SK-N-SH treated with all-trans-retinoic acid at 6 μM for 48 hours (cell line): ENCODE measurements around the gene FRA10AC1.

Experiments used
- ATAC-seq: fragments of 200-7000 bp; cut with Tn5 transposase; 3 replicates; pipeline ENCODE4 v1.9.1; 2020; ENCODE audit warnings: mild to moderate bottlenecking, moderate library complexity
- ARNTL ChIP-seq: fragments of 450-650 bp; formaldehyde crosslinking; IDR thresholded peaks from 2 replicates; pipeline ENCODE4 v1.5.0; 2020; ENCODE audit warnings: low read depth, mild to moderate bottlenecking, moderate library complexity, borderline replicate concordance
- BACH2 ChIP-seq: fragments of 250-450 bp; sonication (Bioruptor Pico); IDR thresholded peaks from 2 replicates; pipeline ENCODE4 v1.9.0; 2021; ENCODE audit warnings: mild to moderate bottlenecking, borderline replicate concordance
- CREB5 ChIP-seq: fragments of 250-450 bp; sonication (Bioruptor Pico); IDR thresholded peaks from 2 replicates; pipeline ENCODE4 v1.5.1; 2020; ENCODE audit warnings: low read depth, mild to moderate bottlenecking, moderate library complexity
- CSRNP3 ChIP-seq: fragments of 250-450 bp; sonication (Bioruptor Pico); IDR thresholded peaks from 2 replicates; pipeline ENCODE4 v1.5.1; 2021; ENCODE audit warnings: mild to moderate bottlenecking, moderate library complexity
- ESRRG ChIP-seq: fragments of 250-450 bp; sonication (Bioruptor Pico); IDR thresholded peaks from 2 replicates; pipeline ENCODE4 v1.6.1; 2021; ENCODE audit warnings: mild to moderate bottlenecking
- GLIS3 ChIP-seq: fragments of 250-450 bp; sonication (Bioruptor Pico); IDR thresholded peaks from 2 replicates; pipeline ENCODE4 v1.5.0; 2020; ENCODE audit warnings: mild to moderate bottlenecking, moderate library complexity
- ISL1 ChIP-seq: fragments of 250-450 bp; sonication (Bioruptor Pico); IDR thresholded peaks from 2 replicates; pipeline ENCODE4 v2.1.2; 2022; ENCODE audit warnings: mild to moderate bottlenecking, moderate library complexity
- OSR1 ChIP-seq: fragments of 250-450 bp; sonication (Bioruptor Pico); IDR thresholded peaks from 2 replicates; pipeline ENCODE4 v1.8.0; 2022; ENCODE audit warnings: moderate library complexity, mild to moderate bottlenecking, inconsistent platforms
- PATZ1 ChIP-seq: fragments of 250-450 bp; sonication (Bioruptor Pico); IDR thresholded peaks from 2 replicates; pipeline ENCODE4 v1.8.0; 2020; ENCODE audit warnings: mild to moderate bottlenecking, moderate library complexity, borderline replicate concordance
- POU6F1 ChIP-seq: fragments of 250-450 bp; sonication (Bioruptor Pico); IDR thresholded peaks from 2 replicates; pipeline ENCODE4 v1.8.0; 2021; ENCODE audit warnings: low read depth, mild to moderate bottlenecking, moderate library complexity, borderline replicate concordance
- SNAI2 ChIP-seq: fragments of 250-450 bp; sonication (Bioruptor Pico); IDR thresholded peaks from 2 replicates; pipeline ENCODE4 v1.5.0; 2020; ENCODE audit warnings: mild to moderate bottlenecking, moderate library complexity
- TCF4 ChIP-seq: fragments of 250-450 bp; sonication (Bioruptor Pico); IDR thresholded peaks from 2 replicates; pipeline ENCODE4 v1.8.0; 2021; ENCODE audit warnings: mild to moderate bottlenecking, moderate library complexity, borderline replicate concordance
- TOX ChIP-seq: fragments of 250-450 bp; sonication (Bioruptor Pico); IDR thresholded peaks from 2 replicates; pipeline ENCODE4 v1.8.0; 2021; ENCODE audit warnings: mild to moderate bottlenecking, moderate library complexity, borderline replicate concordance
- TSHZ2 ChIP-seq: fragments of 250-450 bp; sonication (Bioruptor Pico); IDR thresholded peaks from 2 replicates; pipeline ENCODE4 v1.5.0; 2020; ENCODE audit warnings: mild to moderate bottlenecking, moderate library complexity
- ZC3H10 ChIP-seq: fragments of 250-450 bp; sonication (Bioruptor Pico); IDR thresholded peaks from 2 replicates; pipeline ENCODE4 v1.5.1; 2021; ENCODE audit warnings: mild to moderate bottlenecking, moderate library complexity
- ZNF565 ChIP-seq: fragments of 450-650 bp; formaldehyde crosslinking; conservative IDR thresholded peaks from 2 replicates; pipeline ENCODE4 v1.5.0; 2020; ENCODE audit warnings: low read depth, mild to moderate bottlenecking, moderate library complexity
- ZNF70 ChIP-seq: fragments of 450-650 bp; formaldehyde crosslinking; IDR thresholded peaks from 2 replicates; pipeline ENCODE4 v1.5.0; 2020; ENCODE audit warnings: mild to moderate bottlenecking, moderate library complexity
- ZNF8 ChIP-seq: fragments of 450-650 bp; formaldehyde crosslinking; IDR thresholded peaks from 2 replicates; pipeline ENCODE4 v1.5.0; 2020; ENCODE audit warnings: mild to moderate bottlenecking, moderate library complexity

The FRA10AC1 gene

GRCh38 chr10:93723153-93723552 lies 20.8 kb upstream of the FRA10AC1 start (continued):
- TF ChIP-seq OSR1 (CRISPR knock-in tag) (no peak), TCF4 (no peak), CSRNP3 (CRISPR knock-in tag) (no peak)
- TF ChIP-seq, all 23 proteins: peak for 0

GRCh38 chr10:93722550-93722949 lies 20.2 kb upstream of the FRA10AC1 start:
- TF ChIP-seq ARNTL (CRISPR knock-in tag) (no peak), OSR1 (CRISPR knock-in tag) (no peak), TSHZ2 (CRISPR knock-in tag) (no peak), POU6F1 (no peak), ZNF70 (no peak), CREB5 (CRISPR knock-in tag) (no peak), SNAI2 (no peak), TOX (no peak)
- TF ChIP-seq, all 23 proteins: peak for 0

GRCh38 chr10:93719901-93720300 lies 17.5 kb upstream of the FRA10AC1 start:
- ATAC-seq = no peak
- no peak for TF ChIP-seq OSR1 (CRISPR knock-in tag)
- TF ChIP-seq GLIS3 (CRISPR knock-in tag) = no peak
- TF ChIP-seq ZNF565 (CRISPR knock-in tag) = no peak
- TF ChIP-seq ZNF8 (CRISPR knock-in tag) = no peak
- TF ChIP-seq CREB5 (CRISPR knock-in tag) = no peak

More at GRCh38 chr10:93722550-93722949, 20.2 kb upstream of the FRA10AC1 start:
- no peak for ATAC-seq

GRCh38 chr10:93718937-93719725 lies 16.7 kb upstream of the FRA10AC1 start:
- TF ChIP-seq ZNF70 (no peak), ZC3H10 (CRISPR knock-in tag) (no peak), ESRRG (CRISPR knock-in tag) (no peak), TOX (no peak)
- ATAC-seq = no peak

GRCh38 chr10:93716766-93717165 lies 14.4 kb upstream of the FRA10AC1 start:
- no peak for ATAC-seq
- no peak for TF ChIP-seq OSR1 (CRISPR knock-in tag)
- TF ChIP-seq TCF4 = no peak
- TF ChIP-seq ARNTL (CRISPR knock-in tag) = no peak
- TF ChIP-seq BACH2 (CRISPR knock-in tag) = no peak
- no peak for TF ChIP-seq CSRNP3 (CRISPR knock-in tag)
- TF ChIP-seq TSHZ2 (CRISPR knock-in tag) = no peak
- TF ChIP-seq ISL1 (CRISPR knock-in tag) = no peak
- TF ChIP-seq GLIS3 (CRISPR knock-in tag) = no peak
- TF ChIP-seq PATZ1 (CRISPR knock-in tag) = no peak
